Loucy (cell line): Measurements from ENCODE around the gene POU2F3.

ENCODE experiments used
- H2AFZ ChIP-seq: fragments of 200-600 bp; sonication (generic); 2 replicates; pipeline ENCODE4 v1.6.0; 2016; ENCODE audit warnings: antibody characterized with exemption, mild to moderate bottlenecking, low read length, moderate library complexity
- H3F3A ChIP-seq: fragments of 200-600 bp; 2 replicates; pipeline ENCODE4 v1.6.0; 2016; ENCODE audit warnings: antibody characterized with exemption, low read depth, mild to moderate bottlenecking
- H3K27me3 ChIP-seq: fragments of 200-600 bp; sonication (generic); 2 replicates; pipeline ENCODE4 v1.6.1; 2014; ENCODE audit warnings: low read length, mild to moderate bottlenecking; ENCODE audit not compliant: insufficient read depth, poor library complexity, severe bottlenecking
- H3K36me3 ChIP-seq: fragments of 200-600 bp; sonication (generic); 2 replicates; pipeline ENCODE4 v1.6.1; 2016; ENCODE audit warnings: low read length; ENCODE audit not compliant: insufficient read depth
- H3K4me1 ChIP-seq: fragments of 200-600 bp; sonication (generic); 2 replicates; pipeline ENCODE4 v1.5.1; 2014; ENCODE audit warnings: low read length, mild to moderate bottlenecking; ENCODE audit not compliant: insufficient read depth, poor library complexity, severe bottlenecking
- H3K4me2 ChIP-seq: fragments of 200-600 bp; sonication (generic); 2 replicates; pipeline ENCODE4 v1.6.0; 2014; ENCODE audit warnings: antibody characterized with exemption, low read length, low read depth, mild to moderate bottlenecking; ENCODE audit not compliant: poor library complexity, severe bottlenecking
- H3K4me3 ChIP-seq: fragments of 200-600 bp; sonication (generic); 2 replicates; pipeline ENCODE4 v1.5.1; 2014; ENCODE audit warnings: low read length, mild to moderate bottlenecking, mixed read lengths; ENCODE audit not compliant: poor library complexity, severe bottlenecking
- H3K79me2 ChIP-seq: fragments of 200-600 bp; sonication (generic); 2 replicates; pipeline ENCODE4 v1.6.1; 2014; ENCODE audit warnings: low read length; ENCODE audit not compliant: insufficient read depth
- H3K9ac ChIP-seq: fragments of 200-600 bp; sonication (generic); 2 replicates; pipeline ENCODE4 v1.6.0; 2014; ENCODE audit warnings: mild to moderate bottlenecking, low read depth, low read length, moderate library complexity; ENCODE audit not compliant: poor library complexity, severe bottlenecking
- H3K9me2 ChIP-seq: fragments of 200-600 bp; sonication (generic); replicated peaks from 2 replicates; pipeline ENCODE4 v1.6.1; 2016; ENCODE audit warnings: low read depth, low read length, mixed read lengths
- H3K9me3 ChIP-seq: fragments of 200-600 bp; sonication (generic); 2 replicates; pipeline ENCODE4 v1.6.1; 2014; ENCODE audit warnings: mild to moderate bottlenecking, antibody characterized with exemption, low read length, low read depth; ENCODE audit not compliant: insufficient read depth
- H4K20me1 ChIP-seq: fragments of 200-600 bp; sonication (generic); 2 replicates; pipeline ENCODE4 v1.6.0; 2014; ENCODE audit warnings: antibody characterized with exemption, low read length, mild to moderate bottlenecking; ENCODE audit not compliant: insufficient read depth, poor library complexity, severe bottlenecking
- EZH2phosphoT487 ChIP-seq: fragments of 200-600 bp; IDR thresholded peaks from 2 replicates; pipeline ENCODE4 v1.6.1; 2018; ENCODE audit warnings: antibody characterized with exemption, mild to moderate bottlenecking, moderate library complexity, borderline replicate concordance
- TF ChIP-seq, protein P1 (sequence below): fragments of 200-600 bp; sonication (generic); conservative IDR thresholded peaks from 2 replicates; pipeline ENCODE4 v1.5.1; 2014; ENCODE audit warnings: mild to moderate bottlenecking, antibody characterized with exemption, low read length

Gene POU2F3

DNA sequence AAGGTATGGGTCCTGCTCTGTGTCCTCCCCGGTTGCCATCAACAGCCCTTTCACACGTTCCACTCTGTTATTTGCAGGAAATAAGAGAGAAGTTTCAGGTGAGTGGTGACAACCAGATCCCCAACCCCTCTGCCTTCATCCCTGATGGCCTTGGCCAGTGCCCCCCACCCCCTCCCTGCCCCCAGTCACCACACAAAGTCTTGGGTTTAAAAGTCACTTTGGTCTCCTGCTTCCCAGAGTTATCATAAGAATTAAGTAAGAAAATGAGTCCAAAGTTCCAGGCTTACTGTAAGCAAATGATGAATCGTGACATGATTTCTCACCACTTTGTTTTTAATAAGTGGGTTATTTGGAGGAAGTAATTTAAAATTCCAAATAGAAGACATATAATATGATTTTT lies 38.3 kb upstream of the POU2F3 start:
- Histone ChIP-seq H3K27me3 (no peaks in the 10 kb centered on the region), H3K9ac (no peak overlapping the region), H3K36me3 (no peaks in the 10 kb centered on the region), H3K9me3 (no peaks in the 10 kb centered on the region), H3K4me2 (no peak overlapping the region), H3K4me1 (no peaks in the 10 kb centered on the region), H3F3A (no peaks in the 10 kb centered on the region), H3K4me3 (no peak overlapping the region), H3K9me2 (no peaks in the 10 kb centered on the region), H3K79me2 (no peaks in the 10 kb centered on the region), H4K20me1 (no peaks in the 10 kb centered on the region), H2AFZ (no peak overlapping the region)
- no peak for TF ChIP-seq EZH2phosphoT487
- TF ChIP-seq, protein P1, sequence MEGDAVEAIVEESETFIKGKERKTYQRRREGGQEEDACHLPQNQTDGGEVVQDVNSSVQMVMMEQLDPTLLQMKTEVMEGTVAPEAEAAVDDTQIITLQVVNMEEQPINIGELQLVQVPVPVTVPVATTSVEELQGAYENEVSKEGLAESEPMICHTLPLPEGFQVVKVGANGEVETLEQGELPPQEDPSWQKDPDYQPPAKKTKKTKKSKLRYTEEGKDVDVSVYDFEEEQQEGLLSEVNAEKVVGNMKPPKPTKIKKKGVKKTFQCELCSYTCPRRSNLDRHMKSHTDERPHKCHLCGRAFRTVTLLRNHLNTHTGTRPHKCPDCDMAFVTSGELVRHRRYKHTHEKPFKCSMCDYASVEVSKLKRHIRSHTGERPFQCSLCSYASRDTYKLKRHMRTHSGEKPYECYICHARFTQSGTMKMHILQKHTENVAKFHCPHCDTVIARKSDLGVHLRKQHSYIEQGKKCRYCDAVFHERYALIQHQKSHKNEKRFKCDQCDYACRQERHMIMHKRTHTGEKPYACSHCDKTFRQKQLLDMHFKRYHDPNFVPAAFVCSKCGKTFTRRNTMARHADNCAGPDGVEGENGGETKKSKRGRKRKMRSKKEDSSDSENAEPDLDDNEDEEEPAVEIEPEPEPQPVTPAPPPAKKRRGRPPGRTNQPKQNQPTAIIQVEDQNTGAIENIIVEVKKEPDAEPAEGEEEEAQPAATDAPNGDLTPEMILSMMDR, result no peak

DNA sequence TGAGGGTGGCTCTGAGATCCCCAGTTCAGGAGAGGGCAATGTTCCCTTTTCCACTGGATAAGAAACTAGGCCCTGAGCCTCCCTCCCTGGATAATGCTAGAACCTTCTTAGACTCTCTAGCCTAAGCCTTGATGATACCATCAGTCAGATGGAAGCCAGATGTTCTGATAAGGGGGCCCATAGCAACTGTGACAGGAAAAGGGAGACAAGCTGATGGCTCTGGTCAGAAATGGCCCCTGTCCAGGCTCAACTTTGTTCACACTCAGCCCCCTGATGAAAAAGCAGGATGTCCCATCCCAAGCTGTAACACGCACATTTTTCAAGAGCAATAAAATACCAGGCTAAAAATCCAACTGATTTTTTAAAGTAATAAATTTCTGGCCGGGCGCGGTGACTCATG lies 36.3 kb upstream of the POU2F3 start:
- Histone ChIP-seq H3K36me3 (no peaks in the 10 kb centered on the region), H4K20me1 (no peaks in the 10 kb centered on the region), H3K79me2 (no peaks in the 10 kb centered on the region), H2AFZ (no peak overlapping the region), H3K9me2 (no peaks in the 10 kb centered on the region), H3K9me3 (no peaks in the 10 kb centered on the region), H3K4me3 (no peak overlapping the region), H3K9ac (no peak overlapping the region), H3K4me2 (no peak overlapping the region), H3K27me3 (no peaks in the 10 kb centered on the region), H3K4me1 (peaks cover 5% of the 10 kb centered on the region), H3F3A (no peaks in the 10 kb centered on the region)
- TF ChIP-seq, protein P1, result no peak
- no peak for TF ChIP-seq EZH2phosphoT487

DNA sequence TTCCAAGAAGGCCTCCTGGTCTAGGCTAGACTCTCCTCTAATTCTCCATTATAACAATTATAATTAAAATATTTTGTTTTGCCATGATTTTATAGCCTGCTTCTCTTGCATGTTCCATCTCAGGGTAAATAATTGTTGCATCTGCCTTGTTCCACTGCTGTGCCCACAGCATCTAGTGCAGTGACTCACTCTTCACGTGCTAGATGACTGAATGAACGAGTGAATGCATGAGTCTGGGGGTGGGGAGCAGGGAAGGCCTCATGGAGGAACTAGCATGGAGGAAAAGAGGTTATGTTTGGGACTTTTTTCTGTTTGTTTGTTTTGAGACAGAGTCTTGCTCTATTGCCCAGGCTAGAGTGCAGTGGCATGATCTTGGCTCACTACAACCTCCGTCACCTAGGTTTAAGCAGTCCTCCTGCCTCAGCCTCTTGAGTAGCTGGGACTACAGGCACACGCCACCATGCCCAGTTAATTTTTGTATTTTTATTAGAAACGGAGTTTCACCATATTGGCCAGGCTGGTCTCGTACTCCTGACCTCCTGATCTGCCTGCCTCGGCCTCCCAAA lies 34.3 kb upstream of the POU2F3 start:
- Histone ChIP-seq H2AFZ (no peak overlapping the region), H3K9ac (no peak overlapping the region), H3K79me2 (no peaks in the 10 kb centered on the region), H3K4me3 (no peak overlapping the region), H3K4me1 (peaks cover 11% of the 10 kb centered on the region), H3K4me2 (no peak overlapping the region), H3K36me3 (no peaks in the 10 kb centered on the region), H3K9me3 (no peaks in the 10 kb centered on the region), H3F3A (no peaks in the 10 kb centered on the region), H3K27me3 (peaks cover 13% of the 10 kb centered on the region), H3K9me2 (no peaks in the 10 kb centered on the region), H4K20me1 (no peaks in the 10 kb centered on the region)
- no peak for TF ChIP-seq EZH2phosphoT487
- TF ChIP-seq, protein P1, result no peak
